Liver (tissue), 9 donors: Measurements from ENCODE around the gene STARD3. TPM values are rescaled to one million over a fixed set of nuclear protein-coding genes. Genes with fewer than 3 reads are reported as not detected.

Source experiments
- DNase-seq: peaks from one replicate; pipeline ENCODE4 v3.0.0-alpha.2; 2017; ENCODE audit warnings: low spot score
- H3K27ac ChIP-seq, 2 donors: one replicate each; pipeline ENCODE4 v1.7.0; 2013; ENCODE audit warnings: inconsistent platforms in 2 of 2, low read length in 2 of 2, control low read depth in 1 of 2, low read depth in 1 of 2, mild to moderate bottlenecking in 1 of 2
- H3K27me3 ChIP-seq, 4 donors: one replicate each; pipeline versions ENCODE4 v1.6.1 to v1.7.0; 2013; ENCODE audit warnings: low read length in 3 of 4, inconsistent platforms in 1 of 4, mild to moderate bottlenecking in 1 of 4, moderate library complexity in 1 of 4; ENCODE audit not compliant: control insufficient read depth in 4 of 4, insufficient read depth in 4 of 4
- H3K36me3 ChIP-seq, 4 donors: one replicate each; pipeline versions ENCODE4 v1.6.1 to v1.7.0; 2013; ENCODE audit warnings: low read length in 3 of 4, mild to moderate bottlenecking in 3 of 4, low read depth in 1 of 4, moderate library complexity in 1 of 4; ENCODE audit not compliant: control insufficient read depth in 4 of 4, insufficient read depth in 3 of 4
- H3K4me1 ChIP-seq, 4 donors: one replicate each; pipeline versions ENCODE4 v1.6.1 to v1.7.0; 2013; ENCODE audit warnings: low read length in 3 of 4, mild to moderate bottlenecking in 3 of 4, moderate library complexity in 1 of 4; ENCODE audit not compliant: control insufficient read depth in 4 of 4, insufficient read depth in 4 of 4
- H3K4me3 ChIP-seq, 3 donors: one replicate each; pipeline versions ENCODE4 v1.6.1 to v1.7.0; 2013; ENCODE audit warnings: low read length in 3 of 3, control low read depth in 1 of 3, low read depth in 1 of 3, mild to moderate bottlenecking in 1 of 3
- H3K9ac ChIP-seq, 2 donors: one replicate each; pipeline ENCODE4 v1.7.0; 2013; ENCODE audit warnings: low read length in 2 of 2, mild to moderate bottlenecking in 2 of 2, moderate library complexity in 2 of 2, control low read depth in 1 of 2, low read depth in 1 of 2
- H3K9me3 ChIP-seq, 4 donors: one replicate each; pipeline versions ENCODE4 v1.6.1 to v1.7.0; 2013; ENCODE audit warnings: low read length in 3 of 4; ENCODE audit not compliant: control insufficient read depth in 4 of 4
- FOXA1 ChIP-seq: IDR thresholded peaks from 2 replicates; pipeline ENCODE4 v1.6.1; 2016; ENCODE audit warnings: antibody characterized with exemption
- FOXA2 ChIP-seq: IDR thresholded peaks from 2 replicates; pipeline ENCODE4 v1.6.1; 2016; ENCODE audit warnings: antibody characterized with exemption
- HNF4G ChIP-seq: IDR thresholded peaks from 2 replicates; pipeline ENCODE4 v1.6.1; 2016; ENCODE audit warnings: antibody characterized with exemption
- JUND ChIP-seq, 2 donors: IDR thresholded peaks; 2 replicates each; pipeline ENCODE4 v1.6.1; 2016; ENCODE audit warnings: antibody characterized with exemption in 2 of 2
- RXRA ChIP-seq, 2 donors: IDR thresholded peaks; 2 replicates each; pipeline ENCODE4 v1.6.1; 2017 to 2018; ENCODE audit warnings: antibody characterized with exemption in 2 of 2, mild to moderate bottlenecking in 1 of 2
- SP1 ChIP-seq: IDR thresholded peaks from 2 replicates; pipeline ENCODE4 v1.6.1; 2018; ENCODE audit warnings: antibody characterized with exemption, mild to moderate bottlenecking
- ZBTB33 ChIP-seq: IDR thresholded peaks from 2 replicates; pipeline ENCODE4 v1.6.1; 2016; ENCODE audit warnings: antibody characterized with exemption
- WGBS: extraction: QIAGEN DNeasy Blood & Tissue Kit; methylation state at CpG from one replicate; pipeline ENCODE4 v1.1.7; 2013; 5-methylcytosine and 5-hydroxymethylcytosine counted together
- polyA plus RNA-seq, 2 donors: library from polyadenylated mRNA; stranded (reverse) in 1 of 2; unstranded in 1 of 2; fragments of 200-250 nt in 1 of 2; fragments of >200 nt in 1 of 2; fragmentation: Nextera tagmentation in 1 of 2; extraction: Ambion mirVana in 1 of 2; gene quantifications; one replicate each; pipeline versions ENCODE4 v1.2.1 to v1.2.3, GENCODE V29; 2013 to 2015
- total RNA-seq, 2 donors: library from RNA; depleted of rRNA; stranded (reverse); fragments of >200 nt; gene quantifications; one replicate each; pipeline ENCODE4 v1.2.3, GENCODE V29; 2014
- TF ChIP-seq, protein P1 (sequence below): IDR thresholded peaks from 2 replicates; pipeline ENCODE4 v1.6.1; 2016; ENCODE audit warnings: antibody characterized with exemption, mild to moderate bottlenecking
- TF ChIP-seq, protein P2 (sequence below): IDR thresholded peaks from 2 replicates; pipeline ENCODE4 v1.6.1; 2016; ENCODE audit warnings: antibody characterized with exemption
- donor health status: healthy.
- donor health status: healthy.
- donor health status: healthy.
- donor health status: healthy.
- donor health status: healthy.

The STARD3 gene
- total and polyA plus RNA-seq, 4 donors = 15.0 to 34.0 (median 23.2) TPM

- H3K4me3 ChIP-seq = no peak overlapping the region
- H3K27me3 ChIP-seq = peaks cover 16 to 22% (median 18%) of the 10 kb centered on the region in 4 donors
- H3K9me3 ChIP-seq = no peaks in the 10 kb centered on the region
- no peaks in the 10 kb centered on the region for H3K36me3 ChIP-seq
- TF ChIP-seq HNF4G (no peak), FOXA1 (no peak), SP1 (no peak), RXRA (IDR thresholded peaks at IDR 0.05) (no peak)
- no peak overlapping the region for H3K9ac ChIP-seq
- H3K4me1 ChIP-seq = peaks cover 9 to 32% (median 22%) of the 10 kb centered on the region in 4 donors
- DNase-seq = no peak
- no peak overlapping the region for H3K27ac ChIP-seq
- WGBS = 42% methylated on average over 4 of the region's 4 CpGs
Measured at GRCh38 chr17:39602533-39603303, 34.2 kb upstream of the STARD3 start.

DNA sequence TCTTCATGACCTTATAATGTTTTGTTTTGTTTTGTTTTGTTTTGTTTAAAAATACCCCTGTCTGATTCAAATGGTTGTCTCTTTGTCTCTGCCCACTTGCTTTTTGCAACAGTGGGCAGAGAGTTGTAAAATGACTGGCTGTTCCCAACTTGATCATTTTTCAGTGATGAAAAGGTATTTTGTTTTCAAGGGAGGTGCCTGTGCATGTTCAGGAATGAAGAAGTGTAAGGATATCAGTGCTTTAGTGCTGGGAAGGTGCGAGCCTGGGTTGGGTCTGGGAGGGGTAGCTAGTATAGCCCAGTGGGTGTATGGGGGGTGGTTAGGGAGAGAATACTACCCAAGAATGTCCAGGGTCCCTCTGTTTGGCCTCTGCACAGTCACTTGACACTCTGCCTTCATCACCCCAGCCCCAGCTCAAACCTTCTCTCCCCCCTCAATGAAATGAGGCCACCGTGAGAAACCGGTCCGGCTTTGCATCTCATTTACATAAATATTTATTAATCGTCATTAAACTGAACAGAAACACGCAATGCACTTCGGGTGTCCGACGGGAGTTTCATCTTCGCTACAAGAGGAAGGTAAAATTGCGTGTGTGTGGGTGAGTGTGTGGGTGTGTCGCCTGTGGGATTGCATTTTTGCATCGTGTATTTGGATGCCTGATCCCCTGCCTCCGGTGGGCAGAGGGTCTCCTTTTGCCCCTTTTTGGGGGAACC is 33.5 kb upstream of the STARD3 start:
- Histone ChIP-seq H3K9ac (no peak overlapping the region), H3K27ac (no peak overlapping the region), H3K27me3 (peaks cover 10 to 22% (median 16%) of the 10 kb centered on the region in 4 donors), H3K36me3 (no peaks in the 10 kb centered on the region), H3K9me3 (no peaks in the 10 kb centered on the region), H3K4me3 (no peak overlapping the region), H3K4me1 (peaks cover 9 to 27% (median 20%) of the 10 kb centered on the region in 4 donors)
- WGBS = 11% methylated on average over 14 of the region's 14 CpGs
- DNase-seq = no peak
- TF ChIP-seq HNF4G = no peak
- TF ChIP-seq, protein P1, sequence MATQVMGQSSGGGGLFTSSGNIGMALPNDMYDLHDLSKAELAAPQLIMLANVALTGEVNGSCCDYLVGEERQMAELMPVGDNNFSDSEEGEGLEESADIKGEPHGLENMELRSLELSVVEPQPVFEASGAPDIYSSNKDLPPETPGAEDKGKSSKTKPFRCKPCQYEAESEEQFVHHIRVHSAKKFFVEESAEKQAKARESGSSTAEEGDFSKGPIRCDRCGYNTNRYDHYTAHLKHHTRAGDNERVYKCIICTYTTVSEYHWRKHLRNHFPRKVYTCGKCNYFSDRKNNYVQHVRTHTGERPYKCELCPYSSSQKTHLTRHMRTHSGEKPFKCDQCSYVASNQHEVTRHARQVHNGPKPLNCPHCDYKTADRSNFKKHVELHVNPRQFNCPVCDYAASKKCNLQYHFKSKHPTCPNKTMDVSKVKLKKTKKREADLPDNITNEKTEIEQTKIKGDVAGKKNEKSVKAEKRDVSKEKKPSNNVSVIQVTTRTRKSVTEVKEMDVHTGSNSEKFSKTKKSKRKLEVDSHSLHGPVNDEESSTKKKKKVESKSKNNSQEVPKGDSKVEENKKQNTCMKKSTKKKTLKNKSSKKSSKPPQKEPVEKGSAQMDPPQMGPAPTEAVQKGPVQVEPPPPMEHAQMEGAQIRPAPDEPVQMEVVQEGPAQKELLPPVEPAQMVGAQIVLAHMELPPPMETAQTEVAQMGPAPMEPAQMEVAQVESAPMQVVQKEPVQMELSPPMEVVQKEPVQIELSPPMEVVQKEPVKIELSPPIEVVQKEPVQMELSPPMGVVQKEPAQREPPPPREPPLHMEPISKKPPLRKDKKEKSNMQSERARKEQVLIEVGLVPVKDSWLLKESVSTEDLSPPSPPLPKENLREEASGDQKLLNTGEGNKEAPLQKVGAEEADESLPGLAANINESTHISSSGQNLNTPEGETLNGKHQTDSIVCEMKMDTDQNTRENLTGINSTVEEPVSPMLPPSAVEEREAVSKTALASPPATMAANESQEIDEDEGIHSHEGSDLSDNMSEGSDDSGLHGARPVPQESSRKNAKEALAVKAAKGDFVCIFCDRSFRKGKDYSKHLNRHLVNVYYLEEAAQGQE = no peak
- TF ChIP-seq FOXA2 = no peak
- TF ChIP-seq ZBTB33 = no peak
- TF ChIP-seq, protein P2, sequence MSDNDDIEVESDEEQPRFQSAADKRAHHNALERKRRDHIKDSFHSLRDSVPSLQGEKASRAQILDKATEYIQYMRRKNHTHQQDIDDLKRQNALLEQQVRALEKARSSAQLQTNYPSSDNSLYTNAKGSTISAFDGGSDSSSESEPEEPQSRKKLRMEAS = no peak
- TF ChIP-seq RXRA (IDR thresholded peaks at IDR 0.05) = no peak
- no peak for TF ChIP-seq JUND (IDR thresholded peaks at IDR 0.05)
